CD14-positive monocyte (primary cell): ENCODE data around the gene ICE1. TPM values are rescaled to one million over a fixed set of nuclear protein-coding genes. Genes with fewer than 3 reads are reported as not detected.

ENCODE experiments used
- DNase-seq, 3 donors: peaks; one replicate each; pipeline ENCODE4 v3.0.0-alpha.2; 2011 to 2022
- H2AFZ ChIP-seq: 2 replicates; pipeline ENCODE4 v1.6.0; 2012; ENCODE audit warnings: mild to moderate bottlenecking, low read depth, low read length, inconsistent platforms; ENCODE audit not compliant: insufficient read depth, poor library complexity, severe bottlenecking
- H3K27ac ChIP-seq, 2 donors: 1 replicate in 1 of 2; 2 replicates in 1 of 2; pipeline ENCODE4 v1.5.1; 2012 to 2013; ENCODE audit warnings: low read length in 2 of 2, control low read depth in 1 of 2, inconsistent platforms in 1 of 2, low read depth in 1 of 2, mild to moderate bottlenecking in 1 of 2
- H3K27me3 ChIP-seq, 2 donors: one replicate each; pipeline versions ENCODE4 v1.6.0 to v1.6.1; 2011 to 2013; ENCODE audit warnings: low read length in 2 of 2; ENCODE audit not compliant: control insufficient read depth in 2 of 2, insufficient read depth in 2 of 2
- H3K36me3 ChIP-seq, 2 donors: replicated peaks in 1 of 2; 1 replicate in 1 of 2; 2 replicates in 1 of 2; pipeline versions ENCODE4 v1.5.1 to v1.6.1; 2012 to 2013; ENCODE audit warnings: low read length in 2 of 2, control low read depth in 1 of 2, inconsistent platforms in 1 of 2, mild to moderate bottlenecking in 1 of 2; ENCODE audit not compliant: insufficient read depth in 2 of 2, control insufficient read depth in 1 of 2
- H3K4me1 ChIP-seq, 2 donors: 1 replicate in 1 of 2; 2 replicates in 1 of 2; pipeline versions ENCODE4 v1.5.1 to v1.6.1; 2012 to 2013; ENCODE audit warnings: low read length in 2 of 2, control low read depth in 1 of 2, inconsistent platforms in 1 of 2, mild to moderate bottlenecking in 1 of 2, moderate library complexity in 1 of 2; ENCODE audit not compliant: insufficient read depth in 2 of 2, control insufficient read depth in 1 of 2
- H3K4me2 ChIP-seq: replicated peaks from 2 replicates; pipeline ENCODE3; 2012; ENCODE audit warnings: low read length, moderate library complexity, mild to moderate bottlenecking; ENCODE audit not compliant: poor library complexity, severe bottlenecking; ENCODE audit errors: extremely low read depth
- H3K4me3 ChIP-seq, 3 experiments: fragments of 200-600 bp in 1 of 3; sonication (generic) in 1 of 3; replicated peaks in 1 of 3; 1 replicate in 2 of 3; 2 replicates in 1 of 3; pipeline ENCODE4 v1.5.1; 2011 to 2013; ENCODE audit warnings: low read length in 3 of 3, mild to moderate bottlenecking in 3 of 3, control low read depth in 2 of 3, low read depth in 2 of 3, inconsistent platforms in 1 of 3, moderate library complexity in 1 of 3
- H3K79me2 ChIP-seq: 2 replicates; pipeline ENCODE4 v1.6.0; 2012; ENCODE audit warnings: mild to moderate bottlenecking, control low read depth, inconsistent platforms, low read length, moderate library complexity; ENCODE audit not compliant: insufficient read depth
- H3K9ac ChIP-seq: 2 replicates; pipeline ENCODE4 v1.6.0; 2017; ENCODE audit warnings: low read length, mild to moderate bottlenecking; ENCODE audit not compliant: insufficient read depth, poor library complexity, severe bottlenecking
- H3K9me3 ChIP-seq, 2 donors: replicated peaks in 1 of 2; 1 replicate in 1 of 2; 2 replicates in 1 of 2; pipeline versions ENCODE4 v1.5.1 to v1.6.1; 2012 to 2013; ENCODE audit warnings: low read length in 2 of 2, control low read depth in 1 of 2; ENCODE audit not compliant: control insufficient read depth in 1 of 2, insufficient read depth in 1 of 2
- H4K20me1 ChIP-seq: 2 replicates; pipeline ENCODE4 v1.6.0; 2012; ENCODE audit warnings: mild to moderate bottlenecking, low read length, control low read depth, moderate library complexity; ENCODE audit not compliant: insufficient read depth
- H3K27ac Mint-ChIP-seq, 7 donors: one replicate each; pipeline ENCODE4 v1.8.0; 2020; ENCODE audit warnings: mild to moderate bottlenecking in 7 of 7, mixed read lengths in 7 of 7, moderate library complexity in 6 of 7, inconsistent platforms in 2 of 7
- H3K27me3 Mint-ChIP-seq, 3 donors: one replicate each; pipeline ENCODE4 v1.8.0; 2021 to 2022; ENCODE audit warnings: low read depth in 3 of 3, mild to moderate bottlenecking in 3 of 3, mixed read lengths in 3 of 3, moderate library complexity in 3 of 3, inconsistent platforms in 1 of 3
- H3K36me3 Mint-ChIP-seq, 2 donors: one replicate each; pipeline ENCODE4 v1.8.0; 2020; ENCODE audit warnings: mixed read lengths in 2 of 2, inconsistent platforms in 1 of 2, mild to moderate bottlenecking in 1 of 2
- H3K4me1 Mint-ChIP-seq: one replicate; pipeline ENCODE4 v1.8.0; 2020; ENCODE audit warnings: mild to moderate bottlenecking, mixed read lengths
- H3K4me3 Mint-ChIP-seq, 2 donors: one replicate each; pipeline ENCODE4 v1.8.0; 2020; ENCODE audit warnings: mild to moderate bottlenecking in 2 of 2, mixed read lengths in 2 of 2, moderate library complexity in 1 of 2
- H3K9me3 Mint-ChIP-seq, 7 donors: one replicate each; pipeline ENCODE4 v1.8.0; 2020 to 2022; ENCODE audit warnings: mixed read lengths in 7 of 7, mild to moderate bottlenecking in 6 of 7, moderate library complexity in 6 of 7, inconsistent platforms in 2 of 7
- CTCF ChIP-seq: fragments of 200-600 bp; IDR thresholded peaks from one replicate; pipeline ENCODE4 v1.8.0; 2022; ENCODE audit warnings: antibody characterized with exemption, mild to moderate bottlenecking
- WGBS: methylation state at CpG from one replicate; pipeline ENCODE4 v1.1.5; 2013; ENCODE audit warnings: missing lambda C conversion rate; ENCODE audit not compliant: insufficient coverage; 5-methylcytosine and 5-hydroxymethylcytosine counted together
- intact Hi-C, 2 donors: fragments of 100-400 bp; cut with micrococcal nuclease; formaldehyde crosslinking; loops; one replicate each; pipeline versions ENCODE4 v1.15.0 to v1.15.1; 2023
- polyA plus RNA-seq, 3 donors: library from polyadenylated mRNA; depleted of rRNA in 1 of 3; unstranded in 2 of 3; stranded (reverse) in 1 of 3; fragments of 300-500 nt in 2 of 3; fragments of >200 nt in 1 of 3; fragmentation: Illumina TruSeq in 2 of 3; gene quantifications; 1 replicate in 2 of 3; 2 replicates in 1 of 3; pipeline ENCODE4 v1.2.3, GENCODE V29; 2012 to 2021

The ICE1 gene
- polyA plus RNA-seq, 3 donors = 2.4 to 8.2 (median 6.4) TPM

DNA sequence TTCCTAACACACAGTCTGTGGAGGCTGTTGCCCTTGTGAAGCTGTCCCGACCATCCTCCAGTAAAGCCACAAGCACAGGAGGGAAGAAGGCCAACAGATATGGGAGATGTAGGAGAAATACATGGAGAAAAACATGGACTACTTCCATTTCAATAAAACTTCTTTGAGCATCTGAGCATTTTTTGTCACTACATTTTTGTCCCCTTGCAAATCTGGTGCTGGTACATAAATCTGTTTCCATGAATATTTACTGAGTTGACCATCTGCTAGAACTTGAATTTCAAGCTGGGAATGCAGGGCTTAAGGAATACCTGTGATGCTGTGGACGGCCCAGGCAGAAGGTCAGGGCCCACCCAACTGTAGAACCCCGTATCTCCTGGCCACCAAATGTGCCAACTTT, 43.9 kb upstream of the ICE1 start:
- H3K4me3 Mint-ChIP-seq = no peak overlapping the region
- peaks cover 0 to 20% of the 10 kb centered on the region in 2 donors for H3K9me3 ChIP-seq
- no peaks in the 10 kb centered on the region for H3K36me3 Mint-ChIP-seq

DNA sequence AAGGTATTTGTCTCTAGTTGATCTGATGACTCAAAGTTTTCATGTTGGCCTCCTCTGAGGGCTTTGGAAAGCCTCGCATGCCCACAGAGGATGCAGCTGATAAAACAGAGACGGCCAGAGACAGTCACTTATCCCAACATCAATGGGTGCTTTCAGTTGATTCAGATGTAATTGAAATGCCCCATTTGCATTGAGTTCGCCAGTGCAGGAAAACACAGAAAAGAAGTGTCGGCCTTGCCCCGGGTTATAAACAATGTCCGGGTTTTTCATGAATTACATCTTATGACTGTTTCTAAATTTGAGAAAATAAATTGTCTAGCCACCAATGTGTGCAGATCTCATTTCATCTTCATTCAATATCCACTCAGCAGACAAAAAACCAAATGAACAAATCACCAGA, 42.2 kb upstream of the ICE1 start:
- H3K27ac Mint-ChIP-seq = no peak overlapping the region
- peaks cover 0 to 35% (median 10%) of the 10 kb centered on the region in 7 donors for H3K9me3 Mint-ChIP-seq

More for the DNA sequence above, 43.9 kb upstream of the ICE1 start:
- Histone ChIP-seq H4K20me1 (no peaks in the 10 kb centered on the region), H3K4me1 (no peaks in the 10 kb centered on the region), H3K27me3 (no peaks in the 10 kb centered on the region), H3K4me3 (no peak overlapping the region), H2AFZ (no peak overlapping the region), H3K27ac (no peak overlapping the region), H3K79me2 (no peaks in the 10 kb centered on the region), H3K36me3 (no peaks in the 10 kb centered on the region), H3K9ac (no peak overlapping the region), H3K4me2 (no peak overlapping the region)
- intact Hi-C loops = no loop called here
- DNase-seq = no peak
- H3K4me1 Mint-ChIP-seq = no peaks in the 10 kb centered on the region
- TF ChIP-seq CTCF = no peak
- no CpG with 5 or more reads among the region's 3 CpGs for WGBS
- H3K9me3 Mint-ChIP-seq = peaks cover 3 to 31% (median 12%) of the 10 kb centered on the region in 7 donors
- peaks cover 0 to 2% (median 0%) of the 10 kb centered on the region in 3 donors for H3K27me3 Mint-ChIP-seq
- no peak overlapping the region for H3K27ac Mint-ChIP-seq

More for the DNA sequence above, 42.2 kb upstream of the ICE1 start:
- Histone ChIP-seq H3K27ac (no peak overlapping the region), H3K9me3 (peaks cover 0 to 19% of the 10 kb centered on the region in 2 donors), H3K9ac (no peak overlapping the region), H3K4me2 (no peak overlapping the region), H2AFZ (no peak overlapping the region), H3K27me3 (no peaks in the 10 kb centered on the region), H4K20me1 (no peaks in the 10 kb centered on the region), H3K36me3 (no peaks in the 10 kb centered on the region), H3K79me2 (no peaks in the 10 kb centered on the region), H3K4me1 (no peaks in the 10 kb centered on the region), H3K4me3 (no peak overlapping the region)
- intact Hi-C loops = no loop called here
- peaks cover 0 to 5% (median 0%) of the 10 kb centered on the region in 3 donors for H3K27me3 Mint-ChIP-seq
- H3K4me3 Mint-ChIP-seq = no peak overlapping the region
- no peak for TF ChIP-seq CTCF
- DNase-seq = no peak
- WGBS = 80% methylated on average over 2 of the region's 6 CpGs
- H3K36me3 Mint-ChIP-seq = no peaks in the 10 kb centered on the region
- no peaks in the 10 kb centered on the region for H3K4me1 Mint-ChIP-seq
